ENCODE data around the gene THBS2. TPM values are rescaled to one million over a fixed set of nuclear protein-coding genes. Genes with fewer than 3 reads are reported as not detected.

THBS2 gene
- total and polyA plus RNA-seq, 12 donors, result 5.2 to 45.9 (median 10.7) TPM

GRCh38 chr6:169252505-169253189, 999 bp downstream of the THBS2 start:
- WGBS, 2 donors, result 6 to 14% methylated on average over 14 of the region's 14 CpGs

GRCh38 chr6:169251822-169252504, 1.7 kb downstream of the THBS2 start:
- DNase-seq, result no peak
- no peak for ATAC-seq
- 16 to 30% methylated on average over 20 of the region's 20 CpGs for WGBS, 2 donors
- Histone ChIP-seq H3K27me3 (peaks cover 0 to 73% (median 61%) of the 10 kb centered on the region in 7 donors), H3K9me3 (no peaks in the 10 kb centered on the region), H3K4me3 (peak overlapping the region in 9 of 10 donors; percentile 32 to 58 (median 51)), H3K27ac (peak overlapping the region in 7 of 10 donors; percentile 17 to 79 (median 59)), H3K4me1 (peaks cover 0 to 24% (median 11%) of the 10 kb centered on the region in 9 donors), H3K36me3 (peaks cover 0 to 26% (median 6%) of the 10 kb centered on the region in 9 donors)
- no peak for TF ChIP-seq CTCF (IDR thresholded peaks at IDR 0.05)
- intact Hi-C loops (cut with DNase I), result no loop called here

More at GRCh38 chr6:169252505-169253189, 999 bp downstream of the THBS2 start:
- peaks cover 0 to 79% (median 61%) of the 10 kb centered on the region in 7 donors for H3K27me3 ChIP-seq
- H3K4me3 ChIP-seq, result peak overlapping the region in 9 of 10 donors; percentile 32 to 58 (median 51)
- H3K4me1 ChIP-seq, result peaks cover 0 to 24% (median 11%) of the 10 kb centered on the region in 9 donors
- peak overlapping the region in 7 of 10 donors; percentile 9 to 79 (median 59) for H3K27ac ChIP-seq
- no peak for DNase-seq
- H3K36me3 ChIP-seq, result peaks cover 0 to 19% (median 2%) of the 10 kb centered on the region in 9 donors
- peaks cover 0 to 4% (median 0%) of the 10 kb centered on the region in 11 donors for H3K9me3 ChIP-seq
- no peak for TF ChIP-seq CTCF (IDR thresholded peaks at IDR 0.05)
- intact Hi-C loops (cut with DNase I), result no loop called here
- ATAC-seq, result no peak

GRCh38 chr6:169251371-169251802, 2.3 kb downstream of the THBS2 start:
- Histone ChIP-seq H3K27ac (peak overlapping the region in 7 of 10 donors; percentile 17 to 79 (median 59)), H3K4me3 (peak overlapping the region in 9 of 10 donors; percentile 32 to 58 (median 51)), H3K9me3 (no peaks in the 10 kb centered on the region), H3K36me3 (peaks cover 0 to 31% (median 9%) of the 10 kb centered on the region in 9 donors), H3K4me1 (peaks cover 0 to 24% (median 14%) of the 10 kb centered on the region in 9 donors), H3K27me3 (peaks cover 0 to 70% (median 59%) of the 10 kb centered on the region in 7 donors)
- no peak for ATAC-seq
- 22 to 38% methylated on average over 6 of the region's 6 CpGs for WGBS, 2 donors
- DNase-seq, result no peak
- TF ChIP-seq CTCF (IDR thresholded peaks at IDR 0.05), result no peak
- intact Hi-C loops (cut with DNase I), result no loop called here

GRCh38 chr6:169250660-169251059, 3.0 kb downstream of the THBS2 start:
- Histone ChIP-seq H3K9me3 (no peaks in the 10 kb centered on the region), H3K27ac (peak overlapping the region in 5 of 10 donors; percentile 26 to 72 (median 59)), H3K36me3 (peaks cover 0 to 39% (median 9%) of the 10 kb centered on the region in 9 donors), H3K27me3 (peaks cover 0 to 69% (median 54%) of the 10 kb centered on the region in 7 donors), H3K4me1 (peaks cover 0 to 24% (median 14%) of the 10 kb centered on the region in 9 donors), H3K4me3 (peak overlapping the region in 9 of 10 donors; percentile 32 to 58 (median 51))
- intact Hi-C loops (cut with DNase I), result no loop called here
- DNase-seq, result no peak
- ATAC-seq, result peak in 2 of 8 donors; percentile 16 to 32
- 59% methylated on average over 5 of the region's 5 CpGs for WGBS, 2 donors
- no peak for TF ChIP-seq CTCF (IDR thresholded peaks at IDR 0.05)

All from heart right ventricle (tissue), 16 donors.